HepG2 (cell line): ENCODE results near the gene CNNM4. TPM values are rescaled to one million over a fixed set of nuclear protein-coding genes. Genes with fewer than 3 reads are reported as not detected.
A peak's percentile ranks its signal among the peaks of the same experiment; 100 is the strongest.

Source experiments
- ARNT ChIP-seq: fragments of 450-650 bp; IDR thresholded peaks from 2 replicates; pipeline ENCODE4 v1.6.1; 2017
- FOSL2 ChIP-seq: sonication (generic); formaldehyde crosslinking; IDR thresholded peaks from 2 replicates; pipeline ENCODE4 v1.4.0; 2020; ENCODE audit warnings: missing genetic modification reagents
- HIVEP1 ChIP-seq: sonication (generic); formaldehyde crosslinking; IDR thresholded peaks from 2 replicates; pipeline ENCODE4 v1.4.0; 2020; ENCODE audit warnings: mild to moderate bottlenecking, missing genetic modification reagents
- MTA1 ChIP-seq: sonication (generic); formaldehyde crosslinking; IDR thresholded peaks from 2 replicates; pipeline ENCODE4 v1.4.0; 2020; ENCODE audit warnings: missing genetic modification reagents, mild to moderate bottlenecking, borderline replicate concordance
- MTA3 ChIP-seq: sonication (generic); formaldehyde crosslinking; IDR thresholded peaks from 2 replicates; pipeline ENCODE4 v1.4.0; 2020; ENCODE audit warnings: missing genetic modification reagents
- MTF1 ChIP-seq: sonication (generic); formaldehyde crosslinking; IDR thresholded peaks from 2 replicates; pipeline ENCODE4 v1.5.0; 2020; ENCODE audit warnings: missing genetic modification reagents
- NFE2 ChIP-seq: sonication (generic); formaldehyde crosslinking; IDR thresholded peaks from 2 replicates; pipeline ENCODE4 v1.4.0; 2020; ENCODE audit warnings: missing genetic modification reagents
- PLRG1 ChIP-seq: fragments of 450-650 bp; conservative IDR thresholded peaks from 2 replicates; pipeline ENCODE4 v1.6.1; 2016
- SAP130 ChIP-seq: IDR thresholded peaks from 2 replicates; pipeline ENCODE4 v1.6.1; 2016; ENCODE audit warnings: low read depth
- SMAD9 ChIP-seq: sonication (generic); formaldehyde crosslinking; IDR thresholded peaks from 2 replicates; pipeline ENCODE4 v1.5.1; 2020; ENCODE audit warnings: mild to moderate bottlenecking, missing genetic modification reagents
- SPEN ChIP-seq: sonication (generic); formaldehyde crosslinking; IDR thresholded peaks from 2 replicates; pipeline ENCODE4 v1.5.1; 2020; ENCODE audit warnings: low read depth, mild to moderate bottlenecking, missing genetic modification reagents
- TBX2 ChIP-seq: sonication (generic); formaldehyde crosslinking; IDR thresholded peaks from 2 replicates; pipeline ENCODE4 v1.5.0; 2020; ENCODE audit warnings: missing genetic modification reagents, mild to moderate bottlenecking, borderline replicate concordance
- XBP1 ChIP-seq: sonication (generic); formaldehyde crosslinking; IDR thresholded peaks from 2 replicates; pipeline ENCODE4 v1.5.0; 2020; ENCODE audit warnings: missing genetic modification reagents
- ZNF160 ChIP-seq: sonication (generic); formaldehyde crosslinking; IDR thresholded peaks from 2 replicates; pipeline ENCODE4 v1.8.0; 2022; ENCODE audit warnings: mild to moderate bottlenecking, inconsistent platforms, missing genetic modification reagents
- ZNF264 ChIP-seq: sonication (generic); formaldehyde crosslinking; IDR thresholded peaks from 2 replicates; pipeline ENCODE4 v1.4.0; 2020; ENCODE audit warnings: missing genetic modification reagents
- ZNF333 ChIP-seq: sonication (generic); formaldehyde crosslinking; IDR thresholded peaks from 2 replicates; pipeline ENCODE4 v1.4.0; 2020; ENCODE audit warnings: mild to moderate bottlenecking, missing genetic modification reagents, borderline replicate concordance
- ZNF766 ChIP-seq: sonication (generic); formaldehyde crosslinking; IDR thresholded peaks from 2 replicates; pipeline ENCODE4 v1.5.0; 2020; ENCODE audit warnings: missing genetic modification reagents, borderline replicate concordance
- ZNF781 ChIP-seq: sonication (generic); formaldehyde crosslinking; IDR thresholded peaks from 2 replicates; pipeline ENCODE4 v1.5.1; 2020; ENCODE audit warnings: borderline replicate concordance, mild to moderate bottlenecking, missing genetic modification reagents; ENCODE audit errors: not compliant biosample characterization
- ZNF841 ChIP-seq: sonication (generic); formaldehyde crosslinking; IDR thresholded peaks from 2 replicates; pipeline ENCODE4 v1.8.1; 2023; ENCODE audit warnings: missing genetic modification reagents, borderline replicate concordance
- polyA plus RNA-seq, 8 experiments: library from polyadenylated mRNA; depleted of rRNA in 3 of 8; stranded (reverse) in 7 of 8; unstranded in 1 of 8; fragments of >200 nt; fragmentation: Illumina TruSeq in 4 of 8; extraction: Trizol in 4 of 8; gene quantifications; 2 replicates each; pipeline versions ENCODE4 v1.2.1 to v1.2.3, GENCODE V29; 2011 to 2016; ENCODE audit warnings: low read depth in 4 of 8, missing spikeins in 1 of 8, mixed read lengths in 1 of 8; ENCODE audit not compliant: insufficient read depth in 1 of 8
- total RNA-seq, 5 experiments: library from RNA; depleted of rRNA; stranded (reverse); fragments of >200 nt; fragmentation: Illumina TruSeq; extraction: Trizol; gene quantifications; 2 replicates each; pipeline ENCODE4 v1.2.3, GENCODE V29; 2016; ENCODE audit warnings: low read depth in 1 of 5
- TF ChIP-seq, protein P1 (sequence below): sonication (generic); formaldehyde crosslinking; IDR thresholded peaks from 2 replicates; pipeline ENCODE4 v1.4.0; 2020; ENCODE audit warnings: missing genetic modification reagents, borderline replicate concordance
- TF ChIP-seq, protein P2 (sequence below): sonication (generic); formaldehyde crosslinking; IDR thresholded peaks from 2 replicates; pipeline ENCODE4 v1.9.0; 2021; ENCODE audit warnings: missing genetic modification reagents, borderline replicate concordance
- TF ChIP-seq, protein P3 (sequence below): sonication (generic); formaldehyde crosslinking; IDR thresholded peaks from 2 replicates; pipeline ENCODE4 v1.4.0; 2020; ENCODE audit warnings: mild to moderate bottlenecking, missing genetic modification reagents
- TF ChIP-seq, protein P4 (sequence below): sonication (generic); formaldehyde crosslinking; IDR thresholded peaks from 2 replicates; pipeline ENCODE4 v1.4.0; 2020; ENCODE audit warnings: missing genetic modification reagents, borderline replicate concordance

CNNM4 gene
- total and polyA plus RNA-seq, 2 of the 13 experiments (the other 11 are each of a cell fraction or from before 2014, with no cell fraction given) = 5.9 to 8.4 TPM

DNA sequence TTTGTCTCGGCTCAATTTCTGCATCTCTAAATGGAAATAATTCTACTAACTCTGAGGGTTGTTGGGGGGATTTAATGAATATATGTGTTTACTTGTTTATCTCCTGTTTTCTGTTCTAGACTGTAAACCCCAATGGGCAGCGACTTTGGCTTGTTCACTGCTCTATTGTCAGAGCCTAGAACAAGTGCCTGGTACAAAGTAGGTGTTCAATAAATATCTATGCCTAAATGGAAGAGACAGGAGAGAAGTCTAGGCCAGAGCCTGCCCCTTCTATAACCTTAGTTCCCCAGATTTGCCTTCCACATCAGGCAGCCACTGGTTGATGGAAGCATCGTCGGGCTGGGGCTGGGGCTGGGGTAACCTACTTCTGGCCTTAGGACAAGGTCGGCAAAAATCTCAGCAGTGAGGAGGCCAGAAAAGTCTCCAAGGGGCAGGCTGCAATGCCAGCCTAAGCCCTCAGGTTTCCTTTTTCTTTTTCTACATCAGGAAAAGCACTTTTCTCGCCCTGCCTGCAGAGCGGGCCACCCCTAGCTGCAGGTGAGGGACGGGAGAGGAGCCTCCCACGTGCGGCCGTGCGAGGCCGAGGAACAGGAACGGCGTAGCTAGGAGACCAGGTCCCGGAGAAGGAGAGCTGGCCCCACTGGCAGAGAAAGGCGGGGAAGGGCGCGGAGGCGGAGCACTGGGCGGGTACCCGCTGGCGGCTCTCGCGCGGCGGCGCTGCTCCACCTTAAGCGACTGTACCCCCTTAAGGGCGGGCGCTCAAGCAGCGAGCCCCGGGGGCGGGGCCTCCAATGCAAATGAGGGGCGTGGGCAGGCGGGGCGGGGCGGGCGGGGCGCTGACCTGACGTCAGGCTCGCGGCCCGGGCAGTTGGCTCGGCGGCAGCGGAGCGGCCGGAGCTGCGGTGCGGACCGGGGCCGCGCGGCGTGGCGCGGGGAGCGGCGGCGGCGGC, at the start of gene CNNM4 (continued):
- TF ChIP-seq ZNF781 (CRISPR knock-in tag) (no peak), SMAD9 (CRISPR knock-in tag) (peak; percentile 67; the same call in 1 of the 2 replicates), MTA1 (CRISPR knock-in tag) (no peak), TBX2 (CRISPR knock-in tag) (peak; percentile 82), XBP1 (CRISPR knock-in tag) (no peak), ZNF160 (CRISPR knock-in tag) (no peak), SPEN (no peak), MTA3 (CRISPR knock-in tag) (no peak), HIVEP1 (CRISPR knock-in tag) (no peak), PLRG1 (no peak), ZNF264 (CRISPR knock-in tag) (no peak), ARNT (no peak), SAP130 (CRISPR knock-in tag) (peak; percentile 54), ZNF766 (CRISPR knock-in tag) (0 out of 2 replicates have a peak, but pooled peaks have one; percentile 61), NFE2 (CRISPR knock-in tag) (no peak), FOSL2 (CRISPR knock-in tag) (no peak), ZNF333 (CRISPR knock-in tag) (no peak), MTF1 (CRISPR knock-in tag) (no peak), ZNF841 (CRISPR knock-in tag) (no peak)
- TF ChIP-seq, protein P1, sequence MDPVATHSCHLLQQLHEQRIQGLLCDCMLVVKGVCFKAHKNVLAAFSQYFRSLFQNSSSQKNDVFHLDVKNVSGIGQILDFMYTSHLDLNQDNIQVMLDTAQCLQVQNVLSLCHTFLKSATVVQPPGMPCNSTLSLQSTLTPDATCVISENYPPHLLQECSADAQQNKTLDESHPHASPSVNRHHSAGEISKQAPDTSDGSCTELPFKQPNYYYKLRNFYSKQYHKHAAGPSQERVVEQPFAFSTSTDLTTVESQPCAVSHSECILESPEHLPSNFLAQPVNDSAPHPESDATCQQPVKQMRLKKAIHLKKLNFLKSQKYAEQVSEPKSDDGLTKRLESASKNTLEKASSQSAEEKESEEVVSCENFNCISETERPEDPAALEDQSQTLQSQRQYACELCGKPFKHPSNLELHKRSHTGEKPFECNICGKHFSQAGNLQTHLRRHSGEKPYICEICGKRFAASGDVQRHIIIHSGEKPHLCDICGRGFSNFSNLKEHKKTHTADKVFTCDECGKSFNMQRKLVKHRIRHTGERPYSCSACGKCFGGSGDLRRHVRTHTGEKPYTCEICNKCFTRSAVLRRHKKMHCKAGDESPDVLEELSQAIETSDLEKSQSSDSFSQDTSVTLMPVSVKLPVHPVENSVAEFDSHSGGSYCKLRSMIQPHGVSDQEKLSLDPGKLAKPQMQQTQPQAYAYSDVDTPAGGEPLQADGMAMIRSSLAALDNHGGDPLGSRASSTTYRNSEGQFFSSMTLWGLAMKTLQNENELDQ (CRISPR knock-in tag) = no peak
- TF ChIP-seq, protein P2, sequence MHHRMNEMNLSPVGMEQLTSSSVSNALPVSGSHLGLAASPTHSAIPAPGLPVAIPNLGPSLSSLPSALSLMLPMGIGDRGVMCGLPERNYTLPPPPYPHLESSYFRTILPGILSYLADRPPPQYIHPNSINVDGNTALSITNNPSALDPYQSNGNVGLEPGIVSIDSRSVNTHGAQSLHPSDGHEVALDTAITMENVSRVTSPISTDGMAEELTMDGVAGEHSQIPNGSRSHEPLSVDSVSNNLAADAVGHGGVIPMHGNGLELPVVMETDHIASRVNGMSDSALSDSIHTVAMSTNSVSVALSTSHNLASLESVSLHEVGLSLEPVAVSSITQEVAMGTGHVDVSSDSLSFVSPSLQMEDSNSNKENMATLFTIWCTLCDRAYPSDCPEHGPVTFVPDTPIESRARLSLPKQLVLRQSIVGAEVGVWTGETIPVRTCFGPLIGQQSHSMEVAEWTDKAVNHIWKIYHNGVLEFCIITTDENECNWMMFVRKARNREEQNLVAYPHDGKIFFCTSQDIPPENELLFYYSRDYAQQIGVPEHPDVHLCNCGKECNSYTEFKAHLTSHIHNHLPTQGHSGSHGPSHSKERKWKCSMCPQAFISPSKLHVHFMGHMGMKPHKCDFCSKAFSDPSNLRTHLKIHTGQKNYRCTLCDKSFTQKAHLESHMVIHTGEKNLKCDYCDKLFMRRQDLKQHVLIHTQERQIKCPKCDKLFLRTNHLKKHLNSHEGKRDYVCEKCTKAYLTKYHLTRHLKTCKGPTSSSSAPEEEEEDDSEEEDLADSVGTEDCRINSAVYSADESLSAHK (CRISPR knock-in tag) = no peak
- TF ChIP-seq, protein P3, sequence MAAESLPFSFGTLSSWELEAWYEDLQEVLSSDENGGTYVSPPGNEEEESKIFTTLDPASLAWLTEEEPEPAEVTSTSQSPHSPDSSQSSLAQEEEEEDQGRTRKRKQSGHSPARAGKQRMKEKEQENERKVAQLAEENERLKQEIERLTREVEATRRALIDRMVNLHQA (CRISPR knock-in tag) = no peak
- TF ChIP-seq, protein P4, sequence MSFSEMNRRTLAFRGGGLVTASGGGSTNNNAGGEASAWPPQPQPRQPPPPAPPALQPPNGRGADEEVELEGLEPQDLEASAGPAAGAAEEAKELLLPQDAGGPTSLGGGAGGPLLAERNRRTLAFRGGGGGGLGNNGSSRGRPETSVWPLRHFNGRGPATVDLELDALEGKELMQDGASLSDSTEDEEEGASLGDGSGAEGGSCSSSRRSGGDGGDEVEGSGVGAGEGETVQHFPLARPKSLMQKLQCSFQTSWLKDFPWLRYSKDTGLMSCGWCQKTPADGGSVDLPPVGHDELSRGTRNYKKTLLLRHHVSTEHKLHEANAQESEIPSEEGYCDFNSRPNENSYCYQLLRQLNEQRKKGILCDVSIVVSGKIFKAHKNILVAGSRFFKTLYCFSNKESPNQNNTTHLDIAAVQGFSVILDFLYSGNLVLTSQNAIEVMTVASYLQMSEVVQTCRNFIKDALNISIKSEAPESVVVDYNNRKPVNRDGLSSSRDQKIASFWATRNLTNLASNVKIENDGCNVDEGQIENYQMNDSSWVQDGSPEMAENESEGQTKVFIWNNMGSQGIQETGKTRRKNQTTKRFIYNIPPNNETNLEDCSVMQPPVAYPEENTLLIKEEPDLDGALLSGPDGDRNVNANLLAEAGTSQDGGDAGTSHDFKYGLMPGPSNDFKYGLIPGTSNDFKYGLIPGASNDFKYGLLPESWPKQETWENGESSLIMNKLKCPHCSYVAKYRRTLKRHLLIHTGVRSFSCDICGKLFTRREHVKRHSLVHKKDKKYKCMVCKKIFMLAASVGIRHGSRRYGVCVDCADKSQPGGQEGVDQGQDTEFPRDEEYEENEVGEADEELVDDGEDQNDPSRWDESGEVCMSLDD (CRISPR knock-in tag) = no peak
